Measurements from ENCODE around the gene SWI5.

- no peak for TF ChIP-seq POLR2A (IDR thresholded peaks at IDR 0.05)
- TF ChIP-seq, protein P1, sequence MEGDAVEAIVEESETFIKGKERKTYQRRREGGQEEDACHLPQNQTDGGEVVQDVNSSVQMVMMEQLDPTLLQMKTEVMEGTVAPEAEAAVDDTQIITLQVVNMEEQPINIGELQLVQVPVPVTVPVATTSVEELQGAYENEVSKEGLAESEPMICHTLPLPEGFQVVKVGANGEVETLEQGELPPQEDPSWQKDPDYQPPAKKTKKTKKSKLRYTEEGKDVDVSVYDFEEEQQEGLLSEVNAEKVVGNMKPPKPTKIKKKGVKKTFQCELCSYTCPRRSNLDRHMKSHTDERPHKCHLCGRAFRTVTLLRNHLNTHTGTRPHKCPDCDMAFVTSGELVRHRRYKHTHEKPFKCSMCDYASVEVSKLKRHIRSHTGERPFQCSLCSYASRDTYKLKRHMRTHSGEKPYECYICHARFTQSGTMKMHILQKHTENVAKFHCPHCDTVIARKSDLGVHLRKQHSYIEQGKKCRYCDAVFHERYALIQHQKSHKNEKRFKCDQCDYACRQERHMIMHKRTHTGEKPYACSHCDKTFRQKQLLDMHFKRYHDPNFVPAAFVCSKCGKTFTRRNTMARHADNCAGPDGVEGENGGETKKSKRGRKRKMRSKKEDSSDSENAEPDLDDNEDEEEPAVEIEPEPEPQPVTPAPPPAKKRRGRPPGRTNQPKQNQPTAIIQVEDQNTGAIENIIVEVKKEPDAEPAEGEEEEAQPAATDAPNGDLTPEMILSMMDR (IDR thresholded peaks at IDR 0.05), result no peak
Measured at GRCh38 chr9:128249558-128249907, 26.5 kb upstream of the SWI5 start.

All from Peyer's patch (tissue), 4 donors.